OCI-LY1 (cell line): Measurements from ENCODE around the gene FGR.

Source experiments
- CTCF ChIP-seq: fragments of 200-600 bp; sonication (generic), shearing (Covaris generic); IDR thresholded peaks from 2 replicates; pipeline ENCODE4 v1.5.1; 2017; ENCODE audit warnings: mild to moderate bottlenecking, antibody characterized with exemption, low read length, moderate library complexity, mixed read lengths
- EZH2 ChIP-seq: fragments of 200-600 bp; sonication (generic), shearing (Covaris generic); IDR thresholded peaks from 2 replicates; pipeline ENCODE4 v1.8.0; 2017; ENCODE audit warnings: borderline replicate concordance, mixed run types, mild to moderate bottlenecking, antibody characterized with exemption, low read length, moderate library complexity, mixed read lengths

DNA sequence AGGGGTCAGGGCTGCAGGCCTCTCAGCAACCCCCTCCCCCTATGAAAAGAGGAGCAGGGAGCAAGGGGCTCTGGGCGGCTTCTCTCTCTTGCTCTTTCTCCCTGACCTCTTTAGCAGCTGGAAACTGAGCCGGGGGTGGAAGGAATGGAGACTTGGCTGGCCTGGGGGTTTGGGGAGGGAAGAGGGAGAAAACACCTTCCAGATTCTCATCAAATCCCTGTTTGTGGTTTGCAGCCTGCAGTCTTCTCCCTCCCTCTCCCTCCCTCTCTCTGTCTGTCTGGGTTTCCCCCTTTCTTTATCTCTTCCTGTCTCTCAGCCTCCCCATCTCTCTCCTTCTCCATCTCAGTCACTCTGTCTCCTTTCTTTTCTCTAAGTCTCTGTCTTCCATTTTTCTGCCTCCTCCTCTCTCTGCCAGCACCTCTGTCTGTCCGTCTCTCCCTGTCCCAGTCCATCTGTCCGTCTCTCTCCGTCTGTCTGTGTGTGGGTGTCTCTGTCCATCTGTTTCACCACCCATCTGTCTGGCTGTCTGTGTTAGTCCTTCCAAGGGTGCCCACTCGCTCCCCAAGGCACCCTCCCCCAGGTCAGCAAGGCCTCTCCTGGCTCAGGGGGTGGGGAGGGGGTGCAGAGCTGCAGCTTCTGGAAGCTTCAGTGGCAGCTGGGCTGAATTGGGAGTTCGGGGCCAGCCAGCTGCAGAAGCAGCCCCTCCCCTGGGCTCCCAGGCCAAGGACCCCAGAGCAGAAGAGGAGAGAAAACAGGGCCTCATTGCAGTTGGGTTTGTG, 37.3 kb downstream of the FGR start:
- TF ChIP-seq CTCF (no peak), EZH2 (no peak)
